Activated CD4-positive, alpha-beta T cell treated with anti-CD3 and anti-CD28 coated beads, Interleukin-2, amount 50 U/mL, for 16 hours (primary cell): ENCODE data around the gene MCOLN2.
"Not testable (repeated sequence)": the region's sequence is repeated elsewhere in the genome, so short reads cannot be mapped to it uniquely, and the experiment has no call there.

Experiments
- DNase-seq: peaks from one replicate; pipeline ENCODE4 v3.0.0-alpha.2; 2020

MCOLN2 gene

DNA sequence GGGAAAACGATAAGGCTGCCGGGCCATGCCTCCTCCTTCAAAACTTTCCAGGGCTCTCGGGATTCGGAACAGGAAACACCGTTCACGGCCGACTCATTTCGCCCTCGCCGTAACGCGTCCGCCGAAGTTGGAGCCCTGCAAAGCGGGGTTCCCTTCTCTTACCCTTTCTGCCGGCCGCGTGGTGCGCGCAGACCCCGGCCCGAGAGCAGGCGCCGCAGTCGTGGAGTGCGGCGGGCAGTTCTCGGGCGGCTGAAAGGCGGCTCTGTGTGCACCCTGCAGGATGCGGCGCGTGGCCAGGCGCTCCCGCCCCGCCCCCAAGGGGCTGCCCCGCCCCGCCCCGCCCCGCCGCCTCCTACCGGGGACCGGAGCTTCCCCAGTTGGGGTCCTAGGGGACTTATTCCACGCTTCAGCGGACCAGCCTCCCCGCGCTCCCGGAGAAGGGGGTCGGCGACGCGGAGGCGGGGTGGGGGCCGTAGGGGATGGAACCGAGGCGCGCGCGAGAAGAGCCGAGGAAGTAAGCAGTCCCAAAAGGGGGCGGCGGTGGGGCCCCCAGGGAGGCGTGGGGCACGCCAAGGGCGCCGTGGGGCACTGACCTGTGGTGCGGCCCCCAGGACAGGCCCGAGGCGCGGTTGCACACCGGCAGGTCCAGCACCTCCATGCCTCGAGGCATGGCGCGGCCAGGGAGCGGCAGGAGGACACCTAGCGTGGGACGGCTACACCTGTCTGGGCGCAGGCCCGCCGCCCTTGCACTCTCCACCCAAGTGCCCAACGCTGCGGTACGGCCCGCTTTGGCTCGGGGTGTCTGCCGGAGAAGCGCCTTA lies at the start of gene MCOLN2:
MCOLN2 (minus strand) TSS at position 268 of the 821 bp plus-strand sequence; CDS start at position 27, 241 bp downstream.
- DNase-seq = peak; percentile 61

DNA sequence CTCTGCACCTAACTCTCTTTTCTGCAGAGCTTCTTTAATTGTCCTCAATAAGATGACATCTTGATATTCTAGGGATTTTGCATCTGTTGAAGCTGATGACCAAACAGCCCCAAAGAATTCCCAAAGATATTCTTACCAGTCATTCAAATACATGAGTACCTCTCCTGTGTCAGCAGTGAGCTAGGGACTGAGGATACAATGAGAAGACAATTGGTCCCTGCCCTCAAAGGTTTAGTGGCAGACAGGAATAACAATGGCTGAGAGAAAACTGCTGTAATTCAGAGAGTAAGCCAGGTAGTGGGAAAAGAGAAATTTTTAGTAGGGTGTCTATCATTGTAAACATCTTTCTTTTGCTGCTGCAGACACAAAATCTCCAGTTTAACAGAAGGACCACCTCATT lies 45.5 kb upstream of the MCOLN2 start:
- no peak for DNase-seq

DNA sequence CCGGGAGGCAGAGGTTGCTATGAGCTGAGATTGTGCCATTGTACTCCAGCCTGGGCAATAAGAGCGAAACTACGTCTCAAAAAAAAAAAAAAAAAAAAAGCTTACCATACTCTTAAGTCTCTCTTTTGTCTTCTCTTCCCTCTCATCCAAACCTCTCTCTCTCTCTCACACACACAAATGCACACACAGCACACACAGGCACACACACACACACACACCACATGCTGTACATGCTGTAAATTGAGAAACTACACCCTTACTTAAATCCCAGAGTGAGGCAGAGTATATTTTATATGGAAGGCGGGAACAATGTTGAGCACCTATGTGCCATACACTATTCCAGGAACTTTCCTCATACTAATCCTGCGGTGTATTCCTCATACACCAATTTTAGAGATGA lies 44.9 kb upstream of the MCOLN2 start:
- no peak for DNase-seq

DNA sequence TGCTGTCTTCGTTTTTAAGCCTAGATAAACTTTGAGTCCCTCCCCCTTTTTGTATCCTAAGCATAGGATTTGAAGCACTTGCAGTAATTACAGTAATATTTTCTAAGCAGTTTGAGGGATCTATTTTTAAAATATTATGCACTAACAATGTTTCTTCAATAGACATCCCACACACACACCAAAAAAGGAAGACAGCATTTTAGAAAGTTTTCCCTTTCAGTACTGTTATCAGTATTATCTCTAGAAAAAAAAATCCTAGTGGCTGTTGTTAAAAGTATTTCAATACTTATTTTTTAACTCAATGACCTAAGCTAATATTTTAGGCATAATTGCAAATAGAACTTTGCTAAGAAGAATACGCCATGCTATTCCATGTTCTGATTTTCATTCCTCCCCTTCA lies 36.3 kb upstream of the MCOLN2 start:
- DNase-seq = no peak

DNA sequence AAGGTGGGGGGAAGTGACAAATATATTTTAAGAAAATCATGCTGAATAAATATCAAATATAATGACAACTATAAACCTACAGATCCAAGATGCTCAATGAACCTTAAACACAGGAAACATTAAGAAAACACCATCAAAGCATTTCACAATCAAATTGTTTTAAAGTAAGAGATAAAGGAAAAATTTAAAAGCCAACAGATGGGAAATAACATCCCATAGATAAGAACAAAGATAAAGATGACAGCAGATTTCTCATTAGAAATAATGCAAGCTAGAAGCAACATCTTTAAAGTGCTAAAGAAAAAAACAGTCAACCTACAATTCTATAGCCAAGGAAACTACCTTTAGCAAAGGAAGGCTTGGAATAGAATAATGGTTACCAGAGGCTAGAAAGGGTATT lies 33.6 kb upstream of the MCOLN2 start:
- no peak for DNase-seq

DNA sequence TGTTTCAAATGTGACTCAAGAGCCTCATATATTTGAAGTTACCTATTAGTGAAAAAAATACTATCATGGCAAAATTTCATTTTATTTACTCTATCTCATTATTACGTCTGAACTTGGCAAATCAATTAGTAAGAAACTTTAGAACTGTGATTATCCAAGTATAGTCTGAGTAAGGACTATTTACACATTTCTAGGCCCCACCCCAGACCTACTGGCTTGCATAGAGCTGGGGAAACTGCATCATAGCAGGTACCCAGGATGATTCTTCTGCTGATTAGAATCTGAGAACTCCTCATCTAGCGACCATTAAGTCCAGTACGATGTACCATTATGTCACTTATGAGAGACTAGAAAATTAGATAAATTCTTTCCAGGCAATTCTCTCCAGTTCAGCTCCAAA lies 31.2 kb upstream of the MCOLN2 start:
- DNase-seq = no peak

DNA sequence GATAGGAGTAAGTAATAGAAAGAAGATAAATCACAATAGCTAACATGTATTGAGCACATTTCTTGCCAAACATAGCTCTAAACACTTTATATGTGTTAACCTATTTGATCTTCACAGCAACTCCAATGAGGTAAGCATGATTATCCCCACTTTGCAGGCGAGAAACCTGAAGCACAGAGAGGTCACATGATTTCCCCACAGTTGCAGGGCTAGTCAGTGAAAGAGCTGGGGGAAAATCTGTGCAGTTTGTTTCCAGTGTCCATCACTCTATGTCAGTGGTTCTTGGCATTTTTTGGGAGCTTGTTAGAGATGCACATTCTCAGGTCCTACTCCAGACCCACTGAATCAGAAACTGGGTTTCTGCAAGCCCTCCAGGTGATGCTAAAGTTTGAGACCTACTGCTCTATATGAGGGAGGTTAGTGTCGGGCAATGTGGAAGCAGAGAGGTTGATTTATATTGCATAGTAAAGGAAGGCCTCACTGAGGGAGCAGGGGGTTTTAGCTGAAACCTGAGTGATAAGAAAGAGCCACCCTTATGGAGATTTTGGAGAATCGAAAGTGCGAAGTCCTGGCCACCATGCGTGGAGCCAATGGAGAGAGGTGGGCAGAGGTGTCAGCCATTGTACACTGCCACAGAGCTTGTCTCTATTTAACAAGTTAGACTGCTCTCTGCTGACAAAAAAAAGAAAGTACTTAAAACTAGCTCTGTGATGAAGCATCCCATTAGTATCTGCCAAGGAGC lies 30.5 kb upstream of the MCOLN2 start:
- peak; percentile 26 for DNase-seq

DNA sequence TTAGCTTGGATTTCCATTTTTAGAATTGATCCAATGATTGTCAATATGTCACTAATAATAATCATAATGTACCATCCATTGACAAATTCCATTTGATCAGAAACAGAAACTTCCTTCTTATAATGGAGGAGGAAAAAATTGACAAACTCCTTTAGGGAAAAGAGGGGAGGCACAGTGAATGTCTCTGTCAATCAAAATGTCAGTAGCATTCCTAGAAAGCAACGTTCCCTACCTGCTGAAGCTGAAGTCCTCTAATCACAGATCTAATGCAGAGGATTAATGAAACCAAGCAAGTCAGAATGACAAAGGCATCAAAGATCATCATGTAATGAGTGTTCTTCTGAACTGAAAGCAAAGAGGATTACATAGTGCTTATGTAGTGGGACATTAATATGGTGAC lies 29.0 kb upstream of the MCOLN2 start:
- DNase-seq = no peak

DNA sequence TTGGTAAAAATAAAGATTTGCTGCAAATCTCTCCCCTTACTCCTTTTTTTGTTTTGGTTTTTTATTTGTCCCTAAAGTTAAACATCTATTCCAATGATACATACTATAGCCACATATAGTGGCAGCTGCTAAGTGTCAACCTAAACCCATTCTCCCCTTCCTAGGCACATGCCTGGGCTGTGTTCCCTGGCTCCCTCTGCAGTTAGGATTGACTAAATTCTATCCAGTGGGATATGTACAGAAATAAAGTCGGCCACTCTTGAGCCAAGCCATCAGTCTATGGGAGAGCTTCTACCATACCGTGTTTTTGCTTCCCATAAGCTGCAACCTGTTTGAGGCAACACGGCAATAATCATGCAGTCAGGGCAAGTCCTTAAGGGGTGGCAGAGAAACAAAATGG lies 27.8 kb upstream of the MCOLN2 start:
- DNase-seq = no peak

DNA sequence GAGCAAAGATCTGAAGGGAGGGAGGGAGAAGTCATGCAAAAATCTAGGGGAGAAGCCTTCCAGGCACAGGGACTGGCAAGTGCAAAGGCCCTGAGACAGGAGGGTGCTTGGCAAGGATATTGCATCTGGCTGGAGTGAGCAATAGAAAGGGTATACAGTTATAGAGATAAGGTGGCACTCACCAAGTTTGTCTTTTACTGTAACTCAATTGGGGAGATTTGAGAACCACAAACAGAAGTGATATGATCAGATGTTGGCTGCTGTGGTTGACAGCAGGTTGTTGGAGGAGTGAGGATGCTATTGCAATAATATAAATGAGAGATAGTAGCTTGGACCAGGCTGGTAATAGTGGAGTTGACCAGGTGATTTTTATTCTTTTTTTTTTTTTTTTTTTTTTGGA lies 25.8 kb upstream of the MCOLN2 start:
- DNase-seq = peak; percentile 31

DNA sequence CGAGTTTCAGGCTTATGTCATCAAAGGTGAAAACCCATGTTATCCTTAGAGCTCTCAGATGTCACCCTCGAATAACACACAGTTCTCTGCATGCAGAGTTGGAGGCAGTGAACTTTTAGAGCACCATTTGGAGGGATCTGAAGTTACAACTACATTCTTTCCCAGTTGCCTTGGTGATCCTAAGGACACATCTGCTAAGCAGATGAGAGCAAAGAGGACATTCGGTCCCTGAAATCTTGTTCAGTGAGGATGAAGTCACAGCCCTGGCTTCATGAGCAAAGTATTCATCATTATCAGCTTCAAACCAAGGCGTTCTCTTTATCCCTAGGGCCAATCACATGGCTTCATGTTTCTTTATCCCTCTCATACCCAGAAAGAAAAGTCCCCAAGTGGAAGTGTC lies 23.1 kb upstream of the MCOLN2 start:
- DNase-seq = no peak

DNA sequence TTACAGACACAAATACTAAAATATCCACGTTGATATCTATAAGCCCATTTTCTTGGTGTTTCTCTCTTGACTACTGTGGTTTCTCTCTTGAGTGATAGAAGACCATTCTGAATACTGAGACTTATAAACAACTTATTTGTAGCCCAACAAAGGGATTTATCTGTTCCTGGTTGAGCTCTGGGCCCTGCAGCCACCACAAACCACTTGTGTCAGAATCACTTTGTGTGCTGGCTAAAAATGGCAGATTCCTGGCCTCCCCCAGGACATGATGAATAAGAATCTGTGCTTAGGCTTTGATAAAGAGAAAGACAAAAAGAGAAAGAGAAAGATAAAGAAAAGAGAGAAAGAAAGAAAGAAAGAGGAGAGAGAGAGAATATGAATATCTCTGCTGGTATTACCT lies 18.9 kb upstream of the MCOLN2 start:
- DNase-seq = no peak

DNA sequence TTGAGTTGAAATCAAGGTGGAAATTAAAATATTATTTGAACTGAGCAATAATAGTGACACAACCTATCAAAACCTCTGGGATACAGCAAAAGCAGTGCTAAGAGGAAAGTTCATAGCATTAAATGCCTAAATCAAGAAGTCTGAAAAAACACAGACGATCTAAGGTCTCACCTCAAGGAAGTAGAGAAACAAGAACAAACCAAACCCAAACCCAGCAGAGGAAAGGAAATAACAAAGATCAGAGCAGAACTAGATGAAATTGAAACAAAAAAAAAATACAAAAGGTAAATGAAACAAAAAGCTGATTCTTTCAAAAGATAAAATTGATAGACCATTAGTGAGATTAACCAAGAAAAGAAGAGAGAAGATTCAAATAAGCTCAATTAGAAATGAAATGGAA lies 8.7 kb upstream of the MCOLN2 start:
- DNase-seq = not testable (repeated sequence)

DNA sequence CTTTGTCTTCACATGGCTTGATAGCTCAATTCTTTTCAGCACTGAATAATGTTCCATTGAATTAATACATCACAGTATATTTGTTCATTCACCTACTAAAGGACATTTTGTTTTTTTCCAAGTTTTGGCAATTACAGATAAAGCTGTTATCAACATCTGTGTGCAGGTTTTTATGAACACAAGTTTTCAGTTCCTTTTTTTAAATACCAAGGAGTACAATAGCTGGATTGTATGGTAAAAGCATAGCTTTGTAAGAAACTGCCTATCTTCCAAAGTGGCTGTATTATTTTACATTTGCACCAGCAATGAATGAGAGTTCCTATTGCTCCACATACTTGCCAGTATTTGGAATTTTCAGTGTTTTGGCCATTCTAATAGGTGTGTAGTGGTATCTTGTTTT lies 4.8 kb upstream of the MCOLN2 start:
- no peak for DNase-seq

DNA sequence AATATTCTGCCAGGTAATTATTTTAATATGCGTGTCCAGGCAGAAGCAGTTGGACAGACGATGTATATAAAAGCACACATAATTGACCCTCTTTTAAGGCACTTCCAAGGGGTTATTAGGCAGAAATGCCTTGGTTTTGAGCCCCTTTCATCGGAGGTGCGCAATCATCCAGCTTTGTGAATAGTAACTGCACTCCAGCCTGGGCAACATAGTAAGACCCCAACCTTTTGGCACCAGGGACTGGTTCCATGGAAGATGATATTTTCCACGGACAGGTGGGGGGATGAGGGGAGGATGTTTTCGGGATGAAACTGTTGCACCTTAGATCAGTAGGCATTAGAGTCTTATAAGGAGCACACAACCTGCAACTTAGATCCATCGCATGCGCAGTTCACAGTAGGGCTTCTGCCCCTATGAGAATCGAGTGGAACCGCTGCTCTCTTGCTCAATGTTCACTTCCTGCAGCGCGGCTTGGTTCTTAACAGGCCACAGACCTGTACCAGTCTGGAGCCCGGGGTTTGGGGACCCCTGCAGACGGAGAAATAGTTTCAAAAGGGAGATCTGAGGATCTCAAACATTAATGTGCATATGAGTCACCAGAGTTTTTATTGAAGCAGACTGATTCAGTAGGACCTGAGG lies 1.8 kb upstream of the MCOLN2 start:
- DNase-seq = peak; percentile 80

DNA sequence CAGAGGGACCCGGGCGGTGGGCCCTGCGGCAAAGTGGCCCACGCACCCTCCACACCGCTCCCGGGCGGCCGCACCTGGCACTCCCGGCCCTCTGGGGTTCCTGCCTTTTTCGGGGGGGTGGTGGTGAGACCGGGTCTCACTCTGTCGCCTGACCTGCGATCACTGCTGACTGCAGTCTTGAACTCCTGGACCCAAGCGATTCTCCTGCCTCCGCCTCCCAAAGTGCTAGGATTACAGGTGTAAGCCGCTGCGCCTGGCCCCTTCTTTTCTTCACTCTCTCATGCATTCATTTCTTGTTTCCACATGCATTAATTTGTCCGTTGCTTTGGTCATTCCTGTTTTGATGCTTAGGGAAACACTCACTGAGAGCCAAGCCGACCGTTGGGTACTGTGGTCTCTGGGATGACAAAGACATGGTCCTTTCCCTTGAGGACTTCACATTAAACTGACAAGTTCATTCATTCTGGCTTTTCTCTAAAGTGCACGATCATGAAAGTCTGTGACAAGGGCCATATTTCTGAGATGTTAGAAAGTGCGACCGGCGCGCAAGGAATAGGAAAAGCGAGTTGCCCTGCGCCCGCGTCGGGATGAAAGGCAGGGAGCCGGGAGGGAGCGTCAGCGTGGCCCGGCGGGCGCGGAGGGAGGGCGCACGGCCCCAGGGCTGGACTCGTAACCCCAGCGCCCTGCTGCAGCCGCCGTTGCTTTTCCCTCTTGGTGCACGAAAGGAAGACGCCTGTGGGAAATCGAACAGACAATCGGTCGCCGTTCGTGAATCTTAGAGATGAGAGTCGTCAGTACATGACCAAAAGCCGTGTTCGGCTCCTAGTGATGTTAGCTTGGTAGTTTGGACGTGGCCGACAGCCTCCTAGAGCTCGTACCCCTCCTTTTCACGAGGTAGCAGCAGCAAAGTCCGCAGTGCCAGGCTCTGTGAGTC lies 1.0 kb upstream of the MCOLN2 start:
- DNase-seq = no peak

DNA sequence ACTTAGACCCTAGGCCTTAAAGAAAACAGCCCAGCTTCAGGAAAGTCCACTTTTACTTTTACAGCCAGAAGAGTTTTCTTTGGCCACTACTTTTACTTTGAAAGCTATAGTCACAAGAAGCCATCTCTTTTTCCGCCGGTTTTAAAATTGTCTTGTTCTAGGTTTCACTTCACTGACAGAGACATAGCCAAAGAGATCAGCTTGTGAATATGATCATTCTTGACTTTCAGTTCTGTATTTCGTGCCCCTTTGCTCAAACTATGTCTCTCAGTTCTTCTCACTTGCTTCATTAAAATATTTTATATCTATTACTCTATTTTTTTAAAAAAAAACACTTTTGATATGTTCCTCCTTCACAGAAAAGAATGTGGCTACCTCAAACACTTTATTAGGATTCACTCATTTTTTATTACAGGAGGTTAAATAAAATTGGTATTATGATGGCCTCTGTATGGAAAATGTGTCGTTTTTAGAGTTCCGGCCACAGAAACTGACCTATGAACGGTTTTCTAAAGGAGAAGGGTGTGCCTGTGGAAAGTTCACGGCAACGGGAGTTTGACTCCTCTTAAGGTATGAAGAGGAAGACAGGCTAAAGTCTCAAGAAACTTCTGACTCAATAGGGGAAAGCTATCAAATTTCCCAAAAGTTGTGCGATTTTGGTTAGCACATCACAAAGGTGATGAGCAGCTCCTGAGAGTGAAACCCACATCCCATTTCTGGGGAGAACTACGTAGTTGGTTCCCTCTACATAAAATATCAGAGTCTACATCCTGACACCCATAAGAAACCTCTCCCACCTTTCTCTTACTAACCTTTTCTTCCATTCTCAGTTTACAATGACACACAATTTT lies 1.2 kb downstream of the MCOLN2 start:
- peak; percentile 78 for DNase-seq

DNA sequence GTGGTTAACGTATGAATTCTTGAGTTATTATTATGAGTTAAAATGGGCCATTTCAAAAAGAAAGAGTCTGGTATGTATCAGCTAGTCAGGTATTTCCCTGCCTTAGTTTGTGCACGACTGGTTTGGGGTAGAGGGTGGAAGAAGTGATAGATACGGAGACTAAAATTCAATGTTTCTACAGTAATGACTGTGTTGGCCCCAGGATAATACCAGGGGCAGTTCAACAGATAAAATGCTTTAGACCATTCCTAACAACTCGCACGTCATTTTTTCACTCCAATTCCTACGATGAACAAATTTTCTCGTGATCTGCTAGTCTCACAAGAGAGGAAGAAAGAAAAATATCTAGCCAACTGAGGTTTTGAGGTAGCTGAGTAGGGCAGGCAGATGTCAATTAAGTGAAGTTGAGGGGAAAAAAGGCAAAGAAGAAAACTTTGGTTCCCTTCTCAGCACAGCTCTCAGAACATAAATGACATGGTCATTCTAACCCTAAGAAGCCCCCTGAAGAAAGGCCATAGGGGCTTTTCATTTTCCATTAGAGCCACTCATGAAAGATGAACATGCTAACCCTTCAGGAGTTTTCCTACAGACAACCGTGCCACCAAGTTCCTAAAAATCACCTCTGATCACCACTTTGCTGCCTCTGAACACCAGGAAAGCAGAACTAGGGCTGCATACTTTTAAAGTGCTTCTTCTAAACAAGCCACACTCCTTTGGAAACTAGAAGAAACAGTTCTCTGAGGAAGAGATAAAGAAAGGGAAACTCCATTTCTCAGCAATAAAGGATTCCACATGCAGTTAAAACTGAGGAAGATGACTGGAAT lies 5.6 kb downstream of the MCOLN2 start:
- peak; percentile 68 for DNase-seq

DNA sequence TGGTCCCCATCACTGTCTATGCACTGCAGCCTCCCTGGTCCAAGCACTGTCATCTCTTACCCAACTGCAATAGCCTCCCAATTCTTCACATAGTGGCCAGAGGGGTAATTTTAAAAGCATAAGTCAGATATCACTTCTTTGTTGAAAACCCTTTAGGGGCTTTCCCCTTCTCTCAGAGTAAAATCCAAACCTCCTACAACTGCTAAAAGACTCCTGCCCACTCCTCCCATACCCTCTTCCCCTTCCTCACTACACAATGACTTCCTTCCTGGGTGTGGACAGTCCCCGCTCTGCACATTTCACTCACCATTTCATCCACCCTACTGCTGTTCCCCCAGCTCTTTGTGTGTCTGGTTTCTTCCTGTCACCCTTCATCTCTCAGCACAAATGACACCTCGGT lies 8.3 kb downstream of the MCOLN2 start:
- DNase-seq = peak; percentile 75

DNA sequence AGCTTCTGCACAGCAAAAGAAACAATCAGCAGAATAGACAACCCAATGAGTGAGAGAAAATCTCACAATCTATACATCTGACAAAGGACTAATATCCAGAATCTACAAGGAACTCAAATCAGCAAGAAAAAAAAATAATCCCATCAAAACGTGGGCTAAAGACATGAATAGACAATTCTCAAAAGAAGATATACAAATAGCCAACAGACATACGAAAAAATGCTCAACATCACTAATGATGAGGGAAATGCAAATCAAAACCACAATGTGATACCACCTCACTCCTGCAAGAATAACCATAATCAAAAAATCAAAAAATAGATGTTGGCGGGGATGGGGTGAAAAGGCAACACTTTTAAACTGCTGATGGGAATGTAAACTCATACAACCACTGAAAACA lies 10.4 kb downstream of the MCOLN2 start:
- DNase-seq = not testable (repeated sequence)

DNA sequence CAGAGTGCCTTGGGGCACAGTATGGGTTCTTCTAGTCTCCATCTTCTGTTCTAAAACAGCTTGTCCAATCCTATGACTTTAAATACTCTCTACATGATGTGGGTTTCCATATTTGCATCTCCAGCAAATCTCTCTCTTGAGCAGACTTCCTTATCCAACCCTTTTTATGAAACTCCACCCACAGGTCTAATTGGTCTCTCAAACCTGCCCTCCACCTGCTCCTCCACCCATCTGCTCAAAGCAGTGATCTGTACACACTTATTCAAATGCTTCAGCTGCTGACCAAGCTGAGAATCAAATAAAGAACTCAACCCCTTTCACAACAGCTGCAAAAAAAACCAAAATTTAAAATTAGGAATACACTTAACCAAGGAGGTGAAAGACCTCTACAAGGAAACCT lies 11.5 kb downstream of the MCOLN2 start:
- no peak for DNase-seq
